Endothelial cell of umbilical vein (primary cell): ENCODE measurements around the gene TK1.

Experiments
- EZH2 ChIP-seq: IDR thresholded peaks from 2 replicates; pipeline ENCODE4 v1.6.1; 2012; ENCODE audit warnings: borderline replicate concordance, low read depth, mild to moderate bottlenecking, moderate library complexity, low read length, inconsistent platforms; ENCODE audit not compliant: severe bottlenecking
- POLR2A ChIP-seq: IDR thresholded peaks from 2 replicates; pipeline ENCODE4 v1.6.1; 2012; ENCODE audit warnings: low read depth, mild to moderate bottlenecking, control low read depth, low read length
- POLR2AphosphoS5 ChIP-seq: IDR thresholded peaks from 2 replicates; pipeline ENCODE4 v1.6.1; 2012; ENCODE audit warnings: low read depth, mild to moderate bottlenecking, control low read depth, low read length, moderate library complexity; ENCODE audit not compliant: insufficient read depth
- TF ChIP-seq, protein P1 (sequence below), 2 donors: IDR thresholded peaks; 1 replicate in 1 of 2; 2 replicates in 1 of 2; pipeline ENCODE4 v1.5.1; 2011; ENCODE audit warnings: low read length in 2 of 2, mild to moderate bottlenecking in 2 of 2, moderate library complexity in 2 of 2, control low read depth in 1 of 2, inconsistent platforms in 1 of 2, low read depth in 1 of 2; ENCODE audit not compliant: insufficient read depth in 1 of 2; ENCODE audit errors: extremely low read depth in 1 of 2
- TF ChIP-seq, protein P2 (sequence below): IDR thresholded peaks from 2 replicates; pipeline ENCODE4 v1.6.1; 2011; ENCODE audit not compliant: insufficient read depth, insufficient read length

DNA sequence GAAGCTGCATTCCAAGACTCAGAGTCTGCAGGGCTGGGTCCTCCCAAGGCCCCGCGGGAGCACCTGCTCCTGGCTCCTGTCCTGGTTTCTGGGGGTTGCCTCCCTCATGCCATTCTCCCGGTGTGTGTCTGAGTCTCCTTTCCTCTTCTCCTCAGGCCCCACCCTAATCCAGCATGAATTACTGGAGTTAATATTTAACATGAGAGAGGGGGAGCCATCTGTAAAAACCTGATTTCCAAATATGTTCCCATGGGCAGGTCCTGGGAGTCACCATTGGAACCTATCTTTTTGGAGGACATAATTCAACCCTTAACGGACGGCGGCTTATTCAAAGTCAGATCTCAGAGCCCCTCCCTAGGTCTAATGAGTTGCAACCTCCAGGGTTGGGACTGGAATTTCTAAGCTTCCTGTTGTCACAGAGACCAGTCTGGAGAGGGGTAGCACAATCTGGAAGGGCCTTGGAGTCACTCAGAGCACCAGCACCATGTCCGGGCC, 35.3 kb downstream of the TK1 start:
- TF ChIP-seq, protein P1, sequence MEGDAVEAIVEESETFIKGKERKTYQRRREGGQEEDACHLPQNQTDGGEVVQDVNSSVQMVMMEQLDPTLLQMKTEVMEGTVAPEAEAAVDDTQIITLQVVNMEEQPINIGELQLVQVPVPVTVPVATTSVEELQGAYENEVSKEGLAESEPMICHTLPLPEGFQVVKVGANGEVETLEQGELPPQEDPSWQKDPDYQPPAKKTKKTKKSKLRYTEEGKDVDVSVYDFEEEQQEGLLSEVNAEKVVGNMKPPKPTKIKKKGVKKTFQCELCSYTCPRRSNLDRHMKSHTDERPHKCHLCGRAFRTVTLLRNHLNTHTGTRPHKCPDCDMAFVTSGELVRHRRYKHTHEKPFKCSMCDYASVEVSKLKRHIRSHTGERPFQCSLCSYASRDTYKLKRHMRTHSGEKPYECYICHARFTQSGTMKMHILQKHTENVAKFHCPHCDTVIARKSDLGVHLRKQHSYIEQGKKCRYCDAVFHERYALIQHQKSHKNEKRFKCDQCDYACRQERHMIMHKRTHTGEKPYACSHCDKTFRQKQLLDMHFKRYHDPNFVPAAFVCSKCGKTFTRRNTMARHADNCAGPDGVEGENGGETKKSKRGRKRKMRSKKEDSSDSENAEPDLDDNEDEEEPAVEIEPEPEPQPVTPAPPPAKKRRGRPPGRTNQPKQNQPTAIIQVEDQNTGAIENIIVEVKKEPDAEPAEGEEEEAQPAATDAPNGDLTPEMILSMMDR (IDR thresholded peaks at IDR 0.05; ENCODE audit: extremely low read depth in 1 of 2, insufficient read depth in 1 of 2, low read depth in 1 of 2, low read length in 2 of 2) = no peak
- TF ChIP-seq POLR2AphosphoS5 = no peak
- TF ChIP-seq, protein P2, sequence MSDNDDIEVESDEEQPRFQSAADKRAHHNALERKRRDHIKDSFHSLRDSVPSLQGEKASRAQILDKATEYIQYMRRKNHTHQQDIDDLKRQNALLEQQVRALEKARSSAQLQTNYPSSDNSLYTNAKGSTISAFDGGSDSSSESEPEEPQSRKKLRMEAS = no peak
- no peak for TF ChIP-seq POLR2A
- no peak for TF ChIP-seq EZH2
